ENCODE data around the gene PTCH2.

Gene PTCH2

GRCh38 chr1:44805311-44806024, 37.6 kb downstream of the PTCH2 start:
- no peak for TF ChIP-seq CTCF (IDR thresholded peaks at IDR 0.05)

- TF ChIP-seq CTCF (IDR thresholded peaks at IDR 0.05): no peak
Measured at GRCh38 chr1:44803312-44804095, 39.5 kb downstream of the PTCH2 start.

- no peak for TF ChIP-seq CTCF (IDR thresholded peaks at IDR 0.05)
Measured at GRCh38 chr1:44803062-44803311, 40.1 kb downstream of the PTCH2 start.

- TF ChIP-seq CTCF (IDR thresholded peaks at IDR 0.05): no peak
Measured at GRCh38 chr1:44802306-44803061, 40.6 kb downstream of the PTCH2 start.

- TF ChIP-seq CTCF (IDR thresholded peaks at IDR 0.05): no peak
Measured at GRCh38 chr1:44801491-44802305, 41.4 kb downstream of the PTCH2 start.

GRCh38 chr1:44799770-44800584, 43.1 kb downstream of the PTCH2 start, which contains the start of gene PLK3:
Gene PLK3, plus strand, starts transcription at chr1:44800377. Its CDS starts 87 bp downstream, at chr1:44800464.
- peak; percentile 78 for TF ChIP-seq CTCF (IDR thresholded peaks at IDR 0.05)
